ENCODE results near the gene PDE2A.

Gene PDE2A

GRCh38 chr11:72578991-72579815 is 95.0 kb downstream of the PDE2A start:
- Histone ChIP-seq H3K36me3 (ENCODE audit: insufficient read depth, low read length) (no peaks in the 10 kb centered on the region), H3K9me3 (ENCODE audit: low read depth, low read length) (no peaks in the 10 kb centered on the region), H3K4me3 (no peak overlapping the region), H3K27ac (no peak overlapping the region), H3K9ac (ENCODE audit: insufficient read length) (no peak overlapping the region)
- DNase-seq (ENCODE audit: low read depth, low spot score), result no peak
- no peak for TF ChIP-seq FOXP2 (optimal IDR thresholded peaks at IDR 0.05; ENCODE audit: control extremely low read depth, extremely low read length, insufficient read depth)
- TF ChIP-seq EZH2 (IDR thresholded peaks at IDR 0.05), result no peak
- TF ChIP-seq POLR2AphosphoS5 (IDR thresholded peaks at IDR 0.05; ENCODE audit: borderline replicate concordance, low read depth, low read length), result no peak

- H3K4me3 ChIP-seq, result no peak overlapping the region
- no peak for TF ChIP-seq FOXP2 (optimal IDR thresholded peaks at IDR 0.05; ENCODE audit: control extremely low read depth, extremely low read length, insufficient read depth)
- no peak for TF ChIP-seq EZH2 (IDR thresholded peaks at IDR 0.05)
- TF ChIP-seq POLR2AphosphoS5 (IDR thresholded peaks at IDR 0.05; ENCODE audit: borderline replicate concordance, low read depth, low read length), result no peak
Observed at GRCh38 chr11:72578566-72578965, 95.7 kb downstream of the PDE2A start.

GRCh38 chr11:72578051-72578450 is 96.2 kb downstream of the PDE2A start:
- H3K36me3 ChIP-seq (ENCODE audit: insufficient read depth, low read length), result no peaks in the 10 kb centered on the region

More at GRCh38 chr11:72578566-72578965, 95.7 kb downstream of the PDE2A start:
- no peaks in the 10 kb centered on the region for H3K9me3 ChIP-seq (ENCODE audit: low read depth, low read length)
- H3K27ac ChIP-seq, result no peak overlapping the region
- no peak for DNase-seq (ENCODE audit: low read depth, low spot score)
- no peaks in the 10 kb centered on the region for H3K36me3 ChIP-seq (ENCODE audit: insufficient read depth, low read length)
- H3K9ac ChIP-seq (ENCODE audit: insufficient read length), result no peak overlapping the region

GRCh38 chr11:72577271-72577721 is 96.9 kb downstream of the PDE2A start:
- Histone ChIP-seq H3K36me3 (ENCODE audit: insufficient read depth, low read length) (no peaks in the 10 kb centered on the region), H3K27ac (no peak overlapping the region), H3K4me3 (no peak overlapping the region), H3K9me3 (ENCODE audit: low read depth, low read length) (no peaks in the 10 kb centered on the region), H3K9ac (ENCODE audit: insufficient read length) (no peak overlapping the region)
- TF ChIP-seq EZH2 (IDR thresholded peaks at IDR 0.05) (no peak), POLR2AphosphoS5 (IDR thresholded peaks at IDR 0.05; ENCODE audit: borderline replicate concordance, low read depth, low read length) (no peak), FOXP2 (optimal IDR thresholded peaks at IDR 0.05; ENCODE audit: control extremely low read depth, extremely low read length, insufficient read depth) (no peak)
- no peak for DNase-seq (ENCODE audit: low read depth, low spot score)

More at GRCh38 chr11:72578051-72578450, 96.2 kb downstream of the PDE2A start:
- DNase-seq (ENCODE audit: low read depth, low spot score), result no peak
- Histone ChIP-seq H3K4me3 (no peak overlapping the region), H3K9me3 (ENCODE audit: low read depth, low read length) (no peaks in the 10 kb centered on the region), H3K9ac (ENCODE audit: insufficient read length) (no peak overlapping the region), H3K27ac (no peak overlapping the region)
- TF ChIP-seq POLR2AphosphoS5 (IDR thresholded peaks at IDR 0.05; ENCODE audit: borderline replicate concordance, low read depth, low read length) (no peak), FOXP2 (optimal IDR thresholded peaks at IDR 0.05; ENCODE audit: control extremely low read depth, extremely low read length, insufficient read depth) (no peak), EZH2 (IDR thresholded peaks at IDR 0.05) (no peak)

GRCh38 chr11:72576661-72577060 is 97.6 kb downstream of the PDE2A start:
- Histone ChIP-seq H3K9ac (ENCODE audit: insufficient read length) (no peak overlapping the region), H3K9me3 (ENCODE audit: low read depth, low read length) (no peaks in the 10 kb centered on the region), H3K36me3 (ENCODE audit: insufficient read depth, low read length) (no peaks in the 10 kb centered on the region), H3K4me3 (no peak overlapping the region), H3K27ac (no peak overlapping the region)
- TF ChIP-seq POLR2AphosphoS5 (IDR thresholded peaks at IDR 0.05; ENCODE audit: borderline replicate concordance, low read depth, low read length) (no peak), FOXP2 (optimal IDR thresholded peaks at IDR 0.05; ENCODE audit: control extremely low read depth, extremely low read length, insufficient read depth) (no peak), EZH2 (IDR thresholded peaks at IDR 0.05) (no peak)
- no peak for DNase-seq (ENCODE audit: low read depth, low spot score)

GRCh38 chr11:72576243-72576595 is 98.0 kb downstream of the PDE2A start:
- no peak overlapping the region for H3K4me3 ChIP-seq
- H3K9ac ChIP-seq (ENCODE audit: insufficient read length), result no peak overlapping the region
- H3K36me3 ChIP-seq (ENCODE audit: insufficient read depth, low read length), result no peaks in the 10 kb centered on the region
- DNase-seq (ENCODE audit: low read depth, low spot score), result no peak
- no peaks in the 10 kb centered on the region for H3K9me3 ChIP-seq (ENCODE audit: low read depth, low read length)
- TF ChIP-seq EZH2 (IDR thresholded peaks at IDR 0.05) (no peak), POLR2AphosphoS5 (IDR thresholded peaks at IDR 0.05; ENCODE audit: borderline replicate concordance, low read depth, low read length) (no peak), FOXP2 (optimal IDR thresholded peaks at IDR 0.05; ENCODE audit: control extremely low read depth, extremely low read length, insufficient read depth) (no peak)
- H3K27ac ChIP-seq, result no peak overlapping the region

GRCh38 chr11:72575533-72576242 is 98.5 kb downstream of the PDE2A start:
- Histone ChIP-seq H3K4me3 (no peak overlapping the region), H3K9me3 (ENCODE audit: low read depth, low read length) (no peaks in the 10 kb centered on the region), H3K9ac (ENCODE audit: insufficient read length) (no peak overlapping the region), H3K27ac (no peak overlapping the region), H3K36me3 (ENCODE audit: insufficient read depth, low read length) (no peaks in the 10 kb centered on the region)
- DNase-seq (ENCODE audit: low read depth, low spot score), result no peak
- TF ChIP-seq FOXP2 (optimal IDR thresholded peaks at IDR 0.05; ENCODE audit: control extremely low read depth, extremely low read length, insufficient read depth), result no peak
- TF ChIP-seq POLR2AphosphoS5 (IDR thresholded peaks at IDR 0.05; ENCODE audit: borderline replicate concordance, low read depth, low read length), result no peak
- TF ChIP-seq EZH2 (IDR thresholded peaks at IDR 0.05), result no peak
